HG02763 (cell line): Measurements from ENCODE around the gene PCDHAC1.

ENCODE experiments used
- ATAC-seq: cut with Tn5 transposase; IDR thresholded peaks from one replicate; pipeline ENCODE4 v1.9.1; 2021; ENCODE audit warnings: mild to moderate bottlenecking, moderate library complexity; ENCODE audit not compliant: unreplicated experiment

The PCDHAC1 gene

DNA sequence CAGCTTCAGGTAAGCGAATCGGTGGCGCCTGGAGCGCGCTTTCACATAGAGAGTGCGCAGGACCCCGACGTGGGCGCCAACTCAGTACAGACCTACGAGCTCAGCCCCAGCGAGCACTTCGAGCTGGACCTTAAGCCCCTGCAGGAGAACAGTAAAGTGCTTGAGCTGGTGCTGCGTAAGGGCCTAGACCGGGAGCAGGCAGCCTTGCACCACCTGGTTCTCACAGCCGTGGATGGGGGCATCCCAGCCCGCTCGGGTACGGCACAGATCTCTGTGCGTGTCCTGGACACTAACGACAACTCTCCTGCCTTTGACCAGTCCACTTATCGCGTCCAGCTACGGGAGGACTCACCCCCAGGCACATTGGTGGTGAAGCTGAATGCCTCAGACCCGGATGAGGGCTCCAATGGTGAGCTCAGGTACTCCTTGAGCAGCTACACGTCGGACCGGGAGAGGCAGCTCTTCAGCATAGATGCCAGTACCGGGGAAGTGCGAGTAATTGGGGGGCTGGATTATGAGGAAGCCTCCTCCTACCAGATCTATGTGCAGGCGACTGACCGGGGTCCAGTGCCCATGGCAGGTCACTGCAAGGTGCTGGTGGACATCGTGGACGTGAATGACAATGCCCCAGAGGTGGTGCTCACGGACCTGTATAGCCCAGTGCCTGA, 41.3 kb downstream of the PCDHAC1 start:
- ATAC-seq, result no peak

DNA sequence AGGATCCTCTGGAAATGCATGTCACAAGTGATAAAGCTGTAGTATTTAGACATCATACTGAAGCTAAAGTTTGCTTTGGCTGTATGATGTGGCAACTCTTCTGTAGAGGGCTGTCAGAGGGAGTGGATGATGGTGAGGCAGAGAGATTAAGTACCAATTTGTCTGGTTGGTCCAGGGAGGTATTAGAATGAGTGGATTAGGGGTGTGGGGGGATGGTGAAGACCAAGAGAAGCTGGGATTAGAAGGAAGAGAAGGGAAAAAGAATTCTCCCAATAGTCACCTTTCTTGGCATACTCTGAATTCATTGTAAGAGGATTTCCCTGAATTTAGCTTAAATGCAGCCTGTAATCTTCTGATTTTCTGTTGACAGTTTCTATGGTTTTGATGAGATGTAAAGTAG, 43.8 kb downstream of the PCDHAC1 start:
- no peak for ATAC-seq

DNA sequence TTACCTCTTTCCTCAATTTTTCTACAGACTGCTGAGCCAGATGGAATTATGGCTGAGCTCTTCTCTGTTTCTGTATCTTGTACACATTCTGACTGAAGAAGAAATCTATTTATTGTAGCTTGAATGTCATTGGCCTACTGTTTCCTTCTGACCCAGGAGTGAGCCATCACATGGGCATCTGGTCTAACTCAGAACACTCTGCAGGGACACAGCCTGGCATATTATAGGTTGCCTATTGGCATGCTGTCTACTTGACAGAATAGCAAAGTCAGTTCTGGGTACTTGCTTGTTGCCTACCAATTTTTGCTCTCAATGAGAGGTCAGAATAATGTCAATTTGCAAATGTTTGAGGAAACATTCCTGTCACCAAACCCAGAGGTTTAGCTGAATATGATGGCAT, 47.5 kb downstream of the PCDHAC1 start:
- no peak for ATAC-seq

DNA sequence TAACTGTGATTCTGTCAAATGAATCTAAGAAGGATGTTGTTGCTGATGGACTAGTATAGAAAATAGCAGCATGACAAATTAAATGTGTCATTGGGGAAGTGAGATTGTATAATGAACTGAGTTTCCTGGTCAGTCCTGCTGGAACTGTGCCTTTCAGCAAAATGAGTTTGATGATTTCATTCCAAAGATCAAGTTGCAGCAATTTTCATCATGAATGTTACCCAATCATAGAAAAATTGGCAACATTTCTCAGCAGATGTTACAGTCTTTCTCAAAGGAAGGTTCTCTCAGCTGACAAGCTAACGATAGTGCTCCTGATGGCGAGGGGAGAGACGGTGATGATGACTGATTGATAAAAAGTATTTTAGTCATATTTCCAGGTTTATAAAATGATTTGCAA, 50.9 kb downstream of the PCDHAC1 start:
- ATAC-seq, result no peak

DNA sequence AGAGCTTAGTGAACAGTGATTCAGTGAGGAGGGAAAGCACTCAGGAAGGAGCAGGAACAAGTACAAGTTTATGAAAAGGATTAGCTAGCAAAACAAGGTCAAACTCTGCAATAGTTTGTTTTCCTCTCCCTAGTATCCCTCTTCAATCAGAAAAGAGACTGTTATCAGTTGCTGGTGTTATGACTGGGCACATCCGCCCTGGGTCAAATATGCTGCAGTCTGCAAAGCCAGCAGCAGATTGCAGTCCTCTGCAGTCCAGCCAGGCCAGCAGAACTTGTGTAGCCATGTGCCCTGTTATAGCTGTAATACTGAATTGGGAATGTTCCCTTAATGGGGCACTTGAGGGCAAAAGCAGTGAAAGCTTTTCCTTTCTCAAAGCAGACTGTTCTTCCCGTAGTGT, 52.2 kb downstream of the PCDHAC1 start:
- ATAC-seq, result no peak

DNA sequence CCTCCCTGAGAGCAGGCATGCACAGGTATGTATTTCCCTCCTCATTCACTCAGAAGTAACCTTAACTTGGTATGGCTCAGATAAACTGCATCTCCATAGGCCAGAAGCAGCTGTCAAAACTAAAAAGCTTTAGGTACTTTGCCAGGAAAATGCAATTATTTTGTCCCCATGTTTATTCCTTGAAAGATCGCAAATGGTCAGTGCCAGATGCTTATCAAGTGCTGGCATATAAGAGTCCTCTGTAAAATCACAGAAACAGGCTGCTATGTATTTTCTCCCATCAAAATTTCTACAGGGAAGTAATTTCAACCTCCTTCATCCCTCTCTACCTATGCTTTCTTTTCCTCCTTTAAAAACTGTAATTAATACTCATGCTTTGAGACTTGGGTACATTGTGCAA, 52.9 kb downstream of the PCDHAC1 start:
- no peak for ATAC-seq
